ENCODE results near the gene CYSTM1.

Gene CYSTM1, protein sequence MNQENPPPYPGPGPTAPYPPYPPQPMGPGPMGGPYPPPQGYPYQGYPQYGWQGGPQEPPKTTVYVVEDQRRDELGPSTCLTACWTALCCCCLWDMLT

DNA sequence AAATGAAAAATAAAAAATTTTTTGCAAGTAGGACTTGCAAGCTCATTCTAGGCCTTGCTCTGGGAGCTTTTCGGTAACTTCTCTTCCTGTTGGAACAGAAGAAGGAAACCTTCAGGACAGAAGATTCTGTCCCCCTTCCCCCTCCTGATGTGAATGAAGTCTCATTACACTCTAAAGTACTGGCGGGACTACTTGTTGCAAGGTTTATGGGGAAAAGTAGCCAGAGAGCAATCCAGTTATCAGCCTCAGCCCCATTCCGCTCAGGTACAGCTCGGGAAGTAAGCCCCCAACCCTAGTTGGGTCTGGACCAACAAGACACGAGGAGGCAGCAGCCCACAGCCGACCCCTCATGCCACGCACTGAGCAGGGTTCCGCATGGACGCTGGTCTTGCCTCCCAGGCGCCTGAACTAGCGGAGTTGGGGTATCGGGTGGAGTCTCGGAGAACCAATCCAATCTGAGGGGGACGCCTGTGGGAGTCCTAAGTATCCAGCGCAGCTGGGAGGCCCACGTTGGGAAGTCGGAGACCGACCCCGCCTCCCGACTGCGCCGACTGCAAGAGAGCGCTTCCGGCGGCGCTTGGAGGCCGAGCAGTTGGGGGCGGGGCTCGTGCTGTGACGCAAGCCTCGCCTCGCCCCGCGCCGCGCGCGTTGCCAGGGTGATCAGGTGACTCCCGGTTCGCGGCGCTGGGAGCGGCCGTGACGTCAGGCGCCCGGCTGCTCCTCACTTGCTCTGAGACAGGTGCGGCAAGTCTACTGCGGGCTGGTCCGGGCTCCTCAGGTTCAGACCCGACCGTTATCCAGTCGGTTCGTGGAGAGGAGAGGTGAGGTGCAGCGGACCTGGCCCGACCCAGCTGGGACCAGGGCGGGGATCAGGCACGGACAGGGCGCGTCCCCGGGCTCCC, at the start of gene CYSTM1:
Gene CYSTM1 (plus strand): TSS at position 724 of the 902 bp plus-strand sequence. CDS start 19,278 bp downstream, outside the sequence.
- DNase-seq (ENCODE audit: insufficient read length, low spot score) (peak; percentile 88), FAIRE-seq (peak; percentile 57)
- TF ChIP-seq POLR2A (IDR thresholded peaks at IDR 0.05; ENCODE audit: low read depth, low read length) = peak; percentile 49; the same call in 1 of the 2 replicates

DNA sequence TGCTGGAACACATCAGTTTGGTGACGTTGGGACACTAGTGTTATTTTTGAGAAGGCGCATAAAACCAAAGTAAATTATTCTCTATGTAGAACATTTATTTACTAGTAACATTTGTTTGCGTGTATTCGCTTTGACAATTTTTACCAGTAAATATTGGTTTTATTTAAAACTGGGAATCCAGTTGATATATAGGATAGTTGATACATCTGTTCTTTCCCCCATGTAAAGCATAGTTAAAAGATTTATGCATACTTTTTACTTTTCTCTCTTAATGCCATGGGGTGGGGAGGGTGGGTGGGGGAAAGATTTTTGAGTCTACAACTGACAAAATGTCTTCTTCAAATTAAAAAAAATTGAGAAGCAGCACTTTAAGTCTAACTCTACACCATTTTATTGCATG, 49.4 kb upstream of the CYSTM1 start, which contains the start of gene IGIP:
Gene IGIP (plus strand): TSS at position 301 of the 400 bp plus-strand sequence. CDS start 2,540 bp downstream, outside the sequence.
- FAIRE-seq = no peak
- no peak for DNase-seq (ENCODE audit: insufficient read length, low spot score)
- no peak for TF ChIP-seq POLR2A (IDR thresholded peaks at IDR 0.05; ENCODE audit: low read depth, low read length)

DNA sequence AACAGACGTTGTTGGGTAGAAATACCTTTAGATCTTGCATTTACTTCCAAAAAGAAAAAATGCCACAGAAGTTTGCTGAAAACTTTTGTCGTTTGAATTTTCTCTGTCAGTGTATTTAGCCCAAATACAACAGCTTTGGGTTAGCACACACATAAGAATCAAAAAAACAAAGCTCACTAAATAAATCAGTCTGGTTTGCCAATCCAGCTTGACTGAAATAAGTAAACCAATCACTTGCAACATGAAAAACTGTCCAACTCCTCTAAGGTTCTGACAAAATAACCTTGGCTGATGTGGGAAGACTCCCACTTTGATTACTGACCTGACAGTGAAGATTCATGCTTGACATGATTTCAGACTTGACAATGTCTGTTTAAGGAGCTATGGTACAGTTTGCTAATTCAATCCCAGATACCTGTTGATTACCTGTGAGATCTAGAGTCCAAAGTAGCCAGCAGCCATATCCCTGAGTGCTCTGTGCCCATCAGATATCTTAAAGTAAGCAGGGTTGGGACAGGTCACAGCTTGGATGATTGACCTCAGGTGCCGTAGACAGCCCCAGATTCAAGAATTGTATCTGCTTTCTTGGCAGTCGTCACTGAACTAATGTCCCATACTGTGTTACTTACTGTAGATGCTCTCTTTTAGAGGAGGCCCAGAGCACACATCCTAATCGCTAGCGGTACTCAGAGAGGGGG, 48.5 kb upstream of the CYSTM1 start:
- FAIRE-seq (no peak), DNase-seq (ENCODE audit: insufficient read length, low spot score) (no peak)
- no peak for TF ChIP-seq POLR2A (IDR thresholded peaks at IDR 0.05; ENCODE audit: low read depth, low read length)

DNA sequence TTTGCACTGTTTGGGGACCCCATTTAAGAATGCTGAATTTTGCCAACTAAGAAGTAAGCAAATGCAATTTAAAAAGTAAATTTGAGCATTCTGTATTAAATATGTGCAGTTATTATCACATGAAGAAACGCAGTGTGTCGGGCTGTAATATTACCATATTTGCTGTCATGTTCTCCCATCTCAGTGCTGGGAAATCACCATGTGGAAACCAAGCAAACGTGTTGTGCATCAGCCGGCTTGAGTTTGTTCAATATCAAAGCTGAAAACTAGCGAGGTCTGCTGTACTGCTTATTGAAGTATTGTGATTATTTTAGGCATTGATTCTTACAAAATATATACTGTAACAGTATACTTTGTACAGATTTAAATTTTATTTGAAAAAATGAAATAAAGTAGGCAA, 46.6 kb upstream of the CYSTM1 start:
- FAIRE-seq (no peak), DNase-seq (ENCODE audit: insufficient read length, low spot score) (no peak)
- no peak for TF ChIP-seq POLR2A (IDR thresholded peaks at IDR 0.05; ENCODE audit: low read depth, low read length)

DNA sequence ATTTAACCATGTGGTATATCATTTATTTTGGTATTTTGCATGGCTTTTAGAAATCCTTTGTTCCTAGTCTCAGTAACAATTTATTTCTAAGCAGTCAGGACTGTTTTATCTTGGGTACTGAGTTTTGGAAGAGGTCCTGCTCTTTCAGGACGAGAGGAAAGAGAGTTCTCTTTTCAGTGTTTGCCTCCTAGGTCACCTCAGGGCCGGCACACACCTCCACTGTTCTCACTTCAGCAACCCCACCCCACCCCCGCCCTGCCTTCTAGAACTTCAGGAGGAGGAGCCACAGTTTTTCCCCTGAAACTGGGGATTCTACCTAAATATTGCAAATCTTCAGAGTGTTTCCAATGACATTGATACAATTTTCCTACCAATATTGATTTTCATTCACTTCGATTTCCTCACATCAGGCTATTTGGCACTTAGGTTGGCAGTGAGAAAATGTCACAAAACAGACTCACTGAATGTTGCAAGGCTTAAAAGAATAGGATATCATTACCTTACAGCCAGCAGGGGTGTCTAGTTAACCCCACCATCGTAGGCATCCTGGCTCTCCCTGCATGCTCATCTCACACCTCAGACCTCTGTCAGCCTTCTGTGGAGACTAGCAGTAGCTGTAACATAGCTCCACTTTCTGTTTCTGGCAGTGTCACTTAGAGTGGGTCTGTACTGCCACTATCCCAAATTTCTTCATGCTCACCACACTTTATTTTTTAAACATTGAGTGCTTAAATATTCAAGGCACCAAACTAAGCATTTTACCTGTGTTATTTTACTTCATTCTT, 43.8 kb upstream of the CYSTM1 start:
- DNase-seq (ENCODE audit: insufficient read length, low spot score) = no peak
- FAIRE-seq = no peak
- no peak for TF ChIP-seq POLR2A (IDR thresholded peaks at IDR 0.05; ENCODE audit: low read depth, low read length)

DNA sequence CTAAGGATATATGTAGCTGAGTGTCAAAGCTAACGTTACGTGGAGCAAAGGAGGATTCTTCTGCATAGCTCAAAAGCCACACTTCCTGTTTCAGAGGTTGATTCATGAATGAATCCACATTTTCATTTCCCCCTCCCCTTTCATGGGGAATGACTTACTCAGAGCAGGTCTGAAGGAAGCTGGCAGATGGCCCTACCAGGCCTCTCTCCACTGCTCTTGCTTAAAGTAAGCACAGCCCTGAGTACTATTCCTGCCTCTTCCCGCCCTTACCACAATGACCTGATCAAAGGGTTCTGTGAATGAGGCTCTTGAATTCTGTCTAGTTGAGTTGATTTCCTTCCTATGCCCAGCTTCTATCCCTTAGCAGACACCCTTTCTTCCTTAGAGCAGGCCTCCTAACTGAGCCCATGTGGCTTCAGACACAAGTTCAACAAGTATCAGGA, 43.0 kb upstream of the CYSTM1 start:
- peak; percentile 85 for DNase-seq (ENCODE audit: insufficient read length, low spot score)
- no peak for TF ChIP-seq POLR2A (IDR thresholded peaks at IDR 0.05; ENCODE audit: low read depth, low read length)
- peak; percentile 96 for FAIRE-seq

DNA sequence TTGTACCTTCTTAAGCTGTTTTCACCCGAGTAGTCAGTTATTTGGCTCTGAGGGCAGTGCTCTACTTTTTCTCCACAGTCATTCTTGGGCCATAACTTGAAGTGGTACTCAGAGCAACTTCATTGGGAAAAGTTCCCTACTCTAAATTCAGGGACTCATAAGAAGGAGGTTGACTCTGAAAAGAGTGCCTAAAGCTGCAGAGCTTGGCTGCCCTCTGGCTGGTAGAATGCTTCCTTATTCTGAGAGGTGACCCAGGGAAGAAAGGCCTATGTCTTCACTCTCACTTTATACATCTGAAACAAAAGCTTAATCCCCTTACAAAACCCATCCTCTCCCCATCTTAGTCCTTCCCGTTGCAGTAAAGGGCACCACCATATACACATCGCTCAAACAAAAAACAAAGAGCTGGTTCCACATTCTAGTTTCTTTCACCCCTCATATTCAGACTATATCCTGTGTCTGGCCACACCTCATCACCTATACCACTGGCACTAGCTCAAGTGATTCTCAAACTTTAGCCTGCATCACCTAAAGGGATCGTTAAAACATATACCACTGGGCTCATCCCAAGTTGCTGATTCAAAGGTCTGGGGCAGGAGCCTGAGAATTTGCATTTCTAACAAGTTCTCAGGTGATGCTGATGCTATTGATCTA, 41.3 kb upstream of the CYSTM1 start:
- TF ChIP-seq POLR2A (IDR thresholded peaks at IDR 0.05; ENCODE audit: low read depth, low read length) = no peak
- FAIRE-seq (no peak), DNase-seq (ENCODE audit: insufficient read length, low spot score) (no peak)

DNA sequence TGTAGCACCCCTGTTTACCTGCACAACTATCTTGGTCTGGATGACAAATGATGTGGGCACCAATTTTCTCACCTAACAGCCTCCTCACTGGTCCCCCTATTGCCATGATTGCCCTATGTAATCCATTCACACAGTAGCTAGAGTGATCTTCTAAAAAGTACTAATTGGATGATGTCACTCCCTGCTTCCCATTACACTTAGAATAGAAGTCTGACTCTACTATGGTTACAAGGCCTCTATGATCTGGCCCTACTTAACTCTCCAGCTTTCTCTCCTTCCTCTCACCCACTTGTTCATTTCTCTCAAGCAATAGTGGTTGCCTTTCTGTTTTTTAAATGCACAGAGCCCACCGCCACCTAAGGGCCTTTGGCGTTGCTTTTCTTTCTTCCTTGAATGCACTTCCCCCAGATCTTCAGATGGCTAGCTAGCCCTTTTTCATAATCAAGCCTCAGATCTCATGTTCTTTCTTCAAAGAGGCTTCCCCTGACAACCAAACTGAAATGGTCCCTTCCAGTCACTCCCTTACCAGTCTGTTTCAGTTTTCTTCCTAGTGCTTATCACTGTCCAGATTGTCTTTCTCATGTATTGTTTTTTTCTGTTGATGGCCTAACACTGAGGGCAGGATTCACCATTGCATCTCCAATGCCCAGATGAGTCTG, 40.6 kb upstream of the CYSTM1 start:
- FAIRE-seq (no peak), DNase-seq (ENCODE audit: insufficient read length, low spot score) (no peak)
- TF ChIP-seq POLR2A (IDR thresholded peaks at IDR 0.05; ENCODE audit: low read depth, low read length) = no peak

DNA sequence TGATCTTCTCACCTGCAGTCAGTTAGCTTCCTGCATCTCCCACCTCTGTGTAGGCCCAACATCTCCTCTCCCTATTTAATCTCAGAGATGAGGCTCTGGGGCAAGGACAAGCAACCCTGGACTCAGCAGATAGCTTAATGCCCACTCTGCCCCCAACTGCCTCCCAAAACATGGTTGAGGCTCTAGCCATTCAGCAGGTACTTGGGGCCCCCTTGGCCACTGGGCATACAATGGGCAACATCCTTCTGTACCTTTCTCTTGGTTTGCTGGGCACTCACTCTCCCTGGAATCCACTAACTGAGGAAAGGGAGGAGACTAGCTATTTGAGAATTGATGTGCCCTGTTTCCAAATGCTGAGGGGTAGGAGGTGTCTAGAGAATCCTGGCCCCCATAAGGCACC, 39.9 kb upstream of the CYSTM1 start:
- no peak for TF ChIP-seq POLR2A (IDR thresholded peaks at IDR 0.05; ENCODE audit: low read depth, low read length)
- DNase-seq (ENCODE audit: insufficient read length, low spot score) (no peak), FAIRE-seq (no peak)

DNA sequence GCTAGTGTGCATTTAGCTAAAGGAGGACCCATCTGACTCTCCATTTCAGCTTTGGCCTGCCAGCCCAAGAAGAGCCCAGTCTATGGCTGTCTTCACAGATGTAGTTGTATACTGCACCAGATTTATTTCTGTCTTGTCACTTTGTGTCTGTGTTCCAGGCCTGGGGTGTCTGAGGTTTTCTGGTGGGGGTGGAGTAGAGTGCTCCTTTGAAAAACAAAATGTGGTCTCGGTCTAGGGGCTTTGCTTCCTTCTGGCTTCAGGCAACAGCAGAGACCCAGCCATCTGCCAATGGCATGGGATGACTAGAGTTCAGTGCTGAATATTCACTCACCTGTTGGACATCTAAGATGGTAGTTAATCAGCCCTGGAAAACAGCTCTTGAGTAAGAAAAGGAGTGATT, 38.4 kb upstream of the CYSTM1 start:
- no peak for DNase-seq (ENCODE audit: insufficient read length, low spot score)
- no peak for FAIRE-seq
- TF ChIP-seq POLR2A (IDR thresholded peaks at IDR 0.05; ENCODE audit: low read depth, low read length) = no peak

DNA sequence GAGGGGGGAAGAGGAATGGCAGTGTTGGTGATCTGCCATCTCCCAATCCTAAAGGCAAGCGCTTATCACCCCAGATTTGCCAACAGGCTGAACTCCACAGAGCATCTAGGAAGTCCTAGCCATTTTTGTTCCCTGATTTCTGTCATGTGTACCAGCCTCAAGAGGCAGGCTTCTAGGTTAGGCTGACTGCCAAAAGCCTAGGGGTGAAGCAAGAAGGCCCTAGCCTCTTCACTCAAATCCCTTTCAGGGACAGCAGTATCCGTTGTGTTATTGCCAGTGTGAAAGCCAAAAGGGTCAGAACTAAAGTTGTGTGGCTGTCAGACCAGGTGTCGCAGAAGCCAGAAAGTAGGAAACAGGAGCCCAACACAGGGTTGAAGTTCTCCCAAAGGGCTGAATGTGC, 34.6 kb upstream of the CYSTM1 start:
- TF ChIP-seq POLR2A (IDR thresholded peaks at IDR 0.05; ENCODE audit: low read depth, low read length) = no peak
- DNase-seq (ENCODE audit: insufficient read length, low spot score) (no peak), FAIRE-seq (no peak)

DNA sequence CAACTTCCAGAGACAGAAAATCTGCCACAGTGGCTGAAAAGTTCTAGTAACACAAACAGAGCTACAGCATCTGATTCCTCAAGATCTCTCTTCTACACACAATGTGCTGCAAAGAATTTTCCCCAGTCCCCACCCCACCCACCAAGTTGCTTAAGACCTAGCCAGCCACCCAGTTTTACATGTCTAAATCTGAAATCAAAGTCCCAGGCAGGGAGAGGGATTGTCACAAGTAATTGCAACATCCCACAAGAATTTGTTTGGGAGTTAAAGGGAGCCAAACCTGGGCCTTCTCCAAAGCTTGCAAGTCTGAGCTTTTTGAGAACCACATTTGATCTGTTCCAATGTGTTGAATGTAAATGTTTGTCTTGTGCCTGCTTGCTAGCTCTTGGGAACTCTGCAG, 33.7 kb upstream of the CYSTM1 start:
- no peak for TF ChIP-seq POLR2A (IDR thresholded peaks at IDR 0.05; ENCODE audit: low read depth, low read length)
- no peak for DNase-seq (ENCODE audit: insufficient read length, low spot score)
- FAIRE-seq = no peak

DNA sequence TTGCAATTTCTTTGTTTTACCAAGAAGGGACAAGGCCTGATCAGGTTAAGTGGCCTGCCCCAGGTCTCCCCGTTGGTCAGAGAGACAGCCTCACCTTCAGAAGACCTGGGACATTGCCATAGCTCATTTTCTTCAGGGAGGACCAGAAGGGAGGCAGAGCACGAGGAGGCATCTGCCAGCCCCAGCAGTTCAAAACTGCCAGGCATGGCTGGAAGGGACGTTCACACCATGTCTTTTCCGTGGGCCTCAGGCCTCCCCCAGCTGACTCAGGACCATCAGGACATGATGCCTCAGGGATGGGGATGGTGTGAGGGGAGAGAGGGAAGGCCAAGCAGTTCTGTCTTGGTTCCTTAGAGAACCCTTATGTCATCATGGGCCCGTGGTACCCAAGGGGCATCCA, 32.7 kb upstream of the CYSTM1 start:
- no peak for TF ChIP-seq POLR2A (IDR thresholded peaks at IDR 0.05; ENCODE audit: low read depth, low read length)
- FAIRE-seq (no peak), DNase-seq (ENCODE audit: insufficient read length, low spot score) (no peak)

All from H54 (cell line).